Measurements from ENCODE around the gene FERMT1. TPM values are rescaled to one million over a fixed set of nuclear protein-coding genes. Genes with fewer than 3 reads are reported as not detected.

FERMT1 gene
- total RNA-seq, 1 experiment from 2014 or later = 0.95 TPM

DNA sequence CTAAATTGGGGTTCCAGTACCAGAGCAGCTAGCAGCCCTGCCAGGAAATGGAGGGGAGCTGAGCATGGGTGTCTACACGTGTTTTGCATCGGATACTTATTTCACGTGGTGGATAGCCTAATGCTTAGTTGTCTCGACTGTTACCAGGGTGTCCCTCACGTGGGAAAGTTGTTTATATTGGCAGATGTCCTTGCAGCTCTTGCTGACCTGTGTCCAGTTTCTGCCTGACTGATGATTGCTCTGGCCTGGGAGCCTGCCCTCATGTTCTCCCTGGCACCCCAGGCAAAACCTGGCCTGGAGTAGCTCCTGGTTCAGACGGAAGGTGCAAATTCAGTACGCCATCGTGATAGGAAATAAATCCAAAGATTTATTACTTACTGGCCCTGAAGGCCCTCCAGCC is 11.8 kb upstream of the FERMT1 start:
- BruUV-seq (replicated peaks) = no TSS peak
- CTCF ChIA-PET = no interaction called here
- H3K36me3 ChIP-seq (ENCODE audit: control insufficient read depth, insufficient read depth, low read length) = no peaks in the 10 kb centered on the region
- H3K4me1 ChIP-seq (ENCODE audit: control insufficient read depth, insufficient read depth, low read length) = no peaks in the 10 kb centered on the region
- DNase-seq (ENCODE audit: low read depth, low spot score) = no peak
- in situ Hi-C loops (cut with HindIII; ENCODE audit: low pct_unique_long_range_greater_than_20kb, low sequenced_read_pairs) = no loop called here
- no peak for ATAC-seq
- H3K27ac ChIP-seq (ENCODE audit: low read length) = no peak overlapping the region
- POLR2A ChIA-PET = no interaction called here
- no peak overlapping the region for H3K4me3 ChIP-seq (ENCODE audit: low read depth in 2 of 2, low read length in 2 of 2)
- H3K27me3 ChIP-seq (ENCODE audit: control insufficient read depth, insufficient read depth, low read length) = peaks cover 8% of the 10 kb centered on the region
- TF ChIP-seq REST (IDR thresholded peaks at IDR 0.05; ENCODE audit: insufficient read depth in 1 of 2, low read depth in 2 of 2, low read length in 1 of 2) = no peak
- TF ChIP-seq, protein P1, sequence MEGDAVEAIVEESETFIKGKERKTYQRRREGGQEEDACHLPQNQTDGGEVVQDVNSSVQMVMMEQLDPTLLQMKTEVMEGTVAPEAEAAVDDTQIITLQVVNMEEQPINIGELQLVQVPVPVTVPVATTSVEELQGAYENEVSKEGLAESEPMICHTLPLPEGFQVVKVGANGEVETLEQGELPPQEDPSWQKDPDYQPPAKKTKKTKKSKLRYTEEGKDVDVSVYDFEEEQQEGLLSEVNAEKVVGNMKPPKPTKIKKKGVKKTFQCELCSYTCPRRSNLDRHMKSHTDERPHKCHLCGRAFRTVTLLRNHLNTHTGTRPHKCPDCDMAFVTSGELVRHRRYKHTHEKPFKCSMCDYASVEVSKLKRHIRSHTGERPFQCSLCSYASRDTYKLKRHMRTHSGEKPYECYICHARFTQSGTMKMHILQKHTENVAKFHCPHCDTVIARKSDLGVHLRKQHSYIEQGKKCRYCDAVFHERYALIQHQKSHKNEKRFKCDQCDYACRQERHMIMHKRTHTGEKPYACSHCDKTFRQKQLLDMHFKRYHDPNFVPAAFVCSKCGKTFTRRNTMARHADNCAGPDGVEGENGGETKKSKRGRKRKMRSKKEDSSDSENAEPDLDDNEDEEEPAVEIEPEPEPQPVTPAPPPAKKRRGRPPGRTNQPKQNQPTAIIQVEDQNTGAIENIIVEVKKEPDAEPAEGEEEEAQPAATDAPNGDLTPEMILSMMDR (IDR thresholded peaks at IDR 0.05) = no peak
- TF ChIP-seq POLR2AphosphoS5 (IDR thresholded peaks at IDR 0.05; ENCODE audit: low read depth, low read length) = no peak
- no peak for TF ChIP-seq TCF7L2 (IDR thresholded peaks at IDR 0.05; ENCODE audit: low read depth, low read length)
- TF ChIP-seq SIN3A (IDR thresholded peaks at IDR 0.05; ENCODE audit: borderline replicate concordance, insufficient read depth, low read depth, low read length) = no peak
- H3K9me3 ChIP-seq (ENCODE audit: control insufficient read depth, insufficient read depth, low read depth, low read length) = no peaks in the 10 kb centered on the region
- intact Hi-C loops (cut with micrococcal nuclease; ENCODE audit: unreplicated experiment) = no loop called here

- in situ Hi-C loops (cut with HindIII; ENCODE audit: low pct_unique_long_range_greater_than_20kb, low sequenced_read_pairs) (no loop called here), intact Hi-C loops (cut with micrococcal nuclease; ENCODE audit: unreplicated experiment) (no loop called here)
- DNase-seq (ENCODE audit: low read depth, low spot score) = no peak
- Histone ChIP-seq H3K36me3 (ENCODE audit: control insufficient read depth, insufficient read depth, low read length) (no peaks in the 10 kb centered on the region), H3K4me3 (ENCODE audit: low read depth in 2 of 2, low read length in 2 of 2) (no peak overlapping the region), H3K27ac (ENCODE audit: low read length) (no peak overlapping the region), H3K9me3 (ENCODE audit: control insufficient read depth, insufficient read depth, low read depth, low read length) (no peaks in the 10 kb centered on the region), H3K27me3 (ENCODE audit: control insufficient read depth, insufficient read depth, low read length) (peaks cover 6% of the 10 kb centered on the region; the same call in 1 of the 2 replicates), H3K4me1 (ENCODE audit: control insufficient read depth, insufficient read depth, low read length) (no peaks in the 10 kb centered on the region)
- no TSS peak for BruUV-seq (replicated peaks)
- CTCF ChIA-PET = no interaction called here
- POLR2A ChIA-PET = no interaction called here
- TF ChIP-seq POLR2AphosphoS5 (IDR thresholded peaks at IDR 0.05; ENCODE audit: low read depth, low read length) (no peak), REST (IDR thresholded peaks at IDR 0.05; ENCODE audit: insufficient read depth in 1 of 2, low read depth in 2 of 2, low read length in 1 of 2) (no peak), SIN3A (IDR thresholded peaks at IDR 0.05; ENCODE audit: borderline replicate concordance, insufficient read depth, low read depth, low read length) (no peak), TCF7L2 (IDR thresholded peaks at IDR 0.05; ENCODE audit: low read depth, low read length) (no peak)
- TF ChIP-seq, protein P1 (IDR thresholded peaks at IDR 0.05) = no peak
- no peak for ATAC-seq
These were observed 7.2 kb upstream of the FERMT1 start for GRCh38 chr20:6130045-6130444.
